Mucosa of descending colon (tissue), 3 donors: ENCODE data around the gene PKNOX2. TPM values are rescaled to one million over a fixed set of nuclear protein-coding genes. Genes with fewer than 3 reads are reported as not detected.
"Not testable (repeated sequence)": the region's sequence is repeated elsewhere in the genome, so short reads cannot be mapped to it uniquely, and the experiment has no call there.

Experiments
- ATAC-seq: fragments of 200-7000 bp; cut with Tn5 transposase; one replicate; pipeline ENCODE4 v1.9.1; 2020; ENCODE audit warnings: mild to moderate bottlenecking, moderate library complexity
- DNase-seq, 3 donors: peaks; one replicate each; pipeline ENCODE4 v3.0.0-alpha.2; 2020
- H3K36me3 ChIP-seq: fragments of 200-600 bp; one replicate; pipeline ENCODE4 v1.8.0; 2021; ENCODE audit warnings: low read depth, mild to moderate bottlenecking
- H3K4me1 ChIP-seq: fragments of 200-600 bp; one replicate; pipeline ENCODE4 v1.8.0; 2021; ENCODE audit warnings: low read depth, mild to moderate bottlenecking
- H3K4me3 ChIP-seq: fragments of 200-600 bp; one replicate; pipeline ENCODE4 v1.8.0; 2021; ENCODE audit warnings: mild to moderate bottlenecking
- H3K9me3 ChIP-seq: fragments of 200-600 bp; one replicate; pipeline ENCODE4 v1.8.0; 2021; ENCODE audit warnings: mild to moderate bottlenecking
- CTCF ChIP-seq: fragments of 200-600 bp; IDR thresholded peaks from one replicate; pipeline ENCODE4 v1.8.0; 2022; ENCODE audit warnings: antibody characterized with exemption, mild to moderate bottlenecking
- intact Hi-C, 2 donors: fragments of 100-400 bp; cut with DNase I in 1 of 2; cut with micrococcal nuclease in 1 of 2; formaldehyde crosslinking; loops; one replicate each; pipeline versions ENCODE4 v1.11.0 to v1.11.1; 2022; cut with DNase I, micrococcal nuclease
- total RNA-seq, 3 donors: library from RNA; stranded (reverse); fragmentation: NEBNext Ultra II Directional in 2 of 3; extraction: Animal tissue kit (Norgen Biotek cat#: 25700) in 2 of 3; gene quantifications; one replicate each; pipeline versions ENCODE4 v1.2.1 to v1.2.4, GENCODE V29; 2021 to 2023
- donor health status: DM: no; HTN: no; CAD: no; lungs with moderate emphysema.
- donor health status: DM: no; HTN: no; CAD: no.
- donor health status: DM: no; HTN: yes; CAD: no.

Gene PKNOX2
- total RNA-seq, 3 donors from 2014 or later = 1.5 to 4.0 (median 1.9) TPM

GRCh38 chr11:125214601-125215565 is 50.3 kb downstream of the PKNOX2 start:
- no peaks in the 10 kb centered on the region for H3K4me1 ChIP-seq
- H3K9me3 ChIP-seq = no peaks in the 10 kb centered on the region
- ATAC-seq = peak; percentile 25
- intact Hi-C loops = no loop called here
- H3K4me3 ChIP-seq = no peak overlapping the region
- peak in 1 of 3 donors; percentile 12 for DNase-seq
- H3K36me3 ChIP-seq = no peaks in the 10 kb centered on the region
- TF ChIP-seq CTCF = no peak

- ATAC-seq (no peak), DNase-seq (no peak)
- Histone ChIP-seq H3K36me3 (no peaks in the 10 kb centered on the region), H3K4me3 (no peak overlapping the region), H3K4me1 (no peaks in the 10 kb centered on the region), H3K9me3 (no peaks in the 10 kb centered on the region)
- TF ChIP-seq CTCF = no peak
- intact Hi-C loops = no loop called here
Measured at GRCh38 chr11:125215976-125216375, 51.4 kb downstream of the PKNOX2 start.

GRCh38 chr11:125218336-125218735 is 53.8 kb downstream of the PKNOX2 start:
- no peaks in the 10 kb centered on the region for H3K4me1 ChIP-seq
- ATAC-seq (no peak), DNase-seq (no peak)
- TF ChIP-seq CTCF = no peak
- H3K9me3 ChIP-seq = no peaks in the 10 kb centered on the region
- intact Hi-C loops = no loop called here
- no peaks in the 10 kb centered on the region for H3K36me3 ChIP-seq
- no peak overlapping the region for H3K4me3 ChIP-seq

- H3K36me3 ChIP-seq = no peaks in the 10 kb centered on the region
- intact Hi-C loops = no loop called here
- DNase-seq = no peak
- no peak for TF ChIP-seq CTCF
- H3K4me3 ChIP-seq = no peak overlapping the region
- ATAC-seq = no peak
- no peaks in the 10 kb centered on the region for H3K9me3 ChIP-seq
- no peaks in the 10 kb centered on the region for H3K4me1 ChIP-seq
Measured at GRCh38 chr11:125221461-125221860, 56.9 kb downstream of the PKNOX2 start.

- Histone ChIP-seq H3K36me3 (no peaks in the 10 kb centered on the region), H3K9me3 (no peaks in the 10 kb centered on the region), H3K4me1 (no peaks in the 10 kb centered on the region), H3K4me3 (no peak overlapping the region)
- no peak for TF ChIP-seq CTCF
- DNase-seq (no peak), ATAC-seq (no peak)
- intact Hi-C loops = no loop called here
Measured at GRCh38 chr11:125222494-125222893, 57.9 kb downstream of the PKNOX2 start.

GRCh38 chr11:125223161-125223560 is 58.6 kb downstream of the PKNOX2 start:
- DNase-seq, intact Hi-C loops, H3K36me3 ChIP-seq, H3K4me3 ChIP-seq, ATAC-seq, H3K9me3 ChIP-seq, H3K4me1 ChIP-seq: not testable (repeated sequence)
